GM12878 (cell line): Measurements from ENCODE around the gene KCNIP3. TPM values are rescaled to one million over a fixed set of nuclear protein-coding genes. Genes with fewer than 3 reads are reported as not detected.

Experiments used
- ATAC-seq: fragments of 200-7000 bp; cut with Tn5 transposase; 3 replicates; pipeline ENCODE4 v1.9.1; 2020; ENCODE audit warnings: mild to moderate bottlenecking, moderate library complexity
- BruUV-seq: library from RNA; stranded (reverse); fragments of 400-500 nt; replicated peaks from 2 replicates; lab custom pipeline; 2021; lab: Mats Ljungman, UMichigan
- CTCF ChIA-PET: fragments of 300-600 bp; sonication (Branson Sonifier 250); formaldehyde crosslinking; extraction: SDS; loops from one replicate; lab custom pipeline; 2021; ENCODE audit warnings: inconsistent platforms; lab: Yijun Ruan, JAX
- POLR2A ChIA-PET: fragments of 350-600 bp; formaldehyde crosslinking; extraction: SDS; loops from one replicate; lab custom pipeline; 2021; ENCODE audit warnings: inconsistent platforms; lab: Charles Lee
- RAD21 ChIA-PET: fragments of 300-600 bp; sonication (Branson Sonifier 250); formaldehyde crosslinking; loops from one replicate; lab custom pipeline; 2023; ENCODE audit warnings: antibody characterized with exemption; ENCODE audit not compliant: unreplicated experiment; lab: Charles Lee
- SMC1A ChIA-PET: fragments of 300-600 bp; sonication (Branson Sonifier 250); formaldehyde crosslinking; loops from one replicate; lab custom pipeline; 2023; ENCODE audit not compliant: unreplicated experiment, uncharacterized antibody; lab: Charles Lee
- DNase-seq: peaks from one replicate; pipeline ENCODE4 v3.0.0-alpha.2; 2011; ENCODE audit warnings: low read depth, low spot score
- FAIRE-seq: peaks from 3 replicates; lab custom pipeline; 2011; peaks lifted over from hg19 to GRCh38; lab: Jason Lieb, UNC
- H2AFZ ChIP-seq: 2 replicates; pipeline ENCODE4 v1.6.0; 2011; ENCODE audit warnings: low read depth, low read length, control low read depth; ENCODE audit not compliant: control insufficient read depth
- H3K27ac ChIP-seq: 2 replicates; pipeline ENCODE4 v1.5.1; 2011; ENCODE audit warnings: control low read depth; ENCODE audit not compliant: control insufficient read depth, insufficient read depth
- H3K27me3 ChIP-seq, 2 experiments: replicated peaks in 1 of 2; 2 replicates each; pipeline versions ENCODE4 v1.6.0 to v1.6.1; 2011; ENCODE audit warnings: low read length in 1 of 2; ENCODE audit not compliant: control insufficient read depth in 2 of 2, insufficient read depth in 2 of 2
- H3K36me3 ChIP-seq, 2 experiments: 2 replicates each; pipeline ENCODE4 v1.5.1; 2011; ENCODE audit warnings: low read length in 1 of 2; ENCODE audit not compliant: control insufficient read depth in 2 of 2, insufficient read depth in 2 of 2
- H3K4me1 ChIP-seq: 2 replicates; pipeline ENCODE4 v1.6.1; 2011; ENCODE audit warnings: mild to moderate bottlenecking, low read length, moderate library complexity, mixed read lengths; ENCODE audit not compliant: control insufficient read depth, insufficient read depth
- H3K4me2 ChIP-seq: 2 replicates; pipeline ENCODE4 v1.6.0; 2011; ENCODE audit warnings: control low read depth; ENCODE audit not compliant: control insufficient read depth, insufficient read depth
- H3K4me3 ChIP-seq: fragments of 200-600 bp; sonication (generic); 2 replicates; pipeline ENCODE4 v1.5.1; 2016
- H3K79me2 ChIP-seq: 2 replicates; pipeline ENCODE4 v1.6.0; 2011; ENCODE audit warnings: low read length; ENCODE audit not compliant: control insufficient read depth, insufficient read depth
- H3K9ac ChIP-seq: 2 replicates; pipeline ENCODE4 v1.8.0; 2011; ENCODE audit warnings: low read length, control low read depth, mixed read lengths; ENCODE audit not compliant: control insufficient read depth, insufficient read depth
- H3K9me3 ChIP-seq: replicated peaks from 3 replicates; pipeline ENCODE4 v1.5.1; 2011; ENCODE audit warnings: mild to moderate bottlenecking, low read length; ENCODE audit not compliant: control insufficient read depth, insufficient read depth
- H4K20me1 ChIP-seq: 2 replicates; pipeline ENCODE4 v1.6.0; 2011; ENCODE audit not compliant: control insufficient read depth, insufficient read depth
- HDGF ChIP-seq: fragments of 450-650 bp; IDR thresholded peaks from 2 replicates; pipeline ENCODE4 v1.6.1; 2016; ENCODE audit warnings: antibody characterized with exemption
- IRF5 ChIP-seq: fragments of 450-650 bp; IDR thresholded peaks from 2 replicates; pipeline ENCODE4 v1.6.1; 2017; ENCODE audit warnings: borderline replicate concordance
- MXI1 ChIP-seq: fragments of 150-350 bp; IDR thresholded peaks from 2 replicates; pipeline ENCODE4 v1.6.1; 2011; ENCODE audit warnings: low read depth, mild to moderate bottlenecking, inconsistent platforms, low read length, improper control_type of control experiment
- NFIC ChIP-seq: IDR thresholded peaks from 2 replicates; pipeline ENCODE4 v1.6.1; 2012; ENCODE audit warnings: low read depth, mild to moderate bottlenecking, inconsistent platforms, low read length, moderate library complexity
- POLR2AphosphoS2 ChIP-seq: IDR thresholded peaks from 2 replicates; pipeline ENCODE4 v1.6.1; 2011; ENCODE audit warnings: low read depth, mild to moderate bottlenecking, low read length, improper control_type of control experiment, moderate library complexity
- SUPT20H ChIP-seq: IDR thresholded peaks from 2 replicates; pipeline ENCODE4 v1.6.1; 2011; ENCODE audit warnings: low read depth, mild to moderate bottlenecking, low read length, moderate library complexity, borderline replicate concordance; ENCODE audit not compliant: control insufficient read depth
- SUZ12 ChIP-seq: fragments of 200-600 bp; sonication (generic); IDR thresholded peaks from one replicate; pipeline ENCODE4 v1.6.1; 2018; ENCODE audit warnings: antibody characterized with exemption, mild to moderate bottlenecking; ENCODE audit not compliant: unreplicated experiment
- TCF7 ChIP-seq: IDR thresholded peaks from 2 replicates; pipeline ENCODE4 v1.6.1; 2014; ENCODE audit warnings: antibody characterized with exemption, borderline replicate concordance
- YY1 ChIP-seq: IDR thresholded peaks from 2 replicates; pipeline ENCODE4 v1.6.1; 2011; ENCODE audit warnings: low read depth, mild to moderate bottlenecking, low read length
- ZNF622 ChIP-seq: fragments of 450-650 bp; IDR thresholded peaks from 2 replicates; pipeline ENCODE4 v1.6.1; 2017; ENCODE audit warnings: mild to moderate bottlenecking, inconsistent platforms
- WGBS: methylation state at CpG from one replicate; pipeline ENCODE4 v1.1.6; 2016; ENCODE audit warnings: low lambda C conversion rate; ENCODE audit not compliant: insufficient replicate concordance, insufficient coverage; ENCODE audit errors: missing lambda C conversion rate; 5-methylcytosine and 5-hydroxymethylcytosine counted together
- in situ Hi-C: fragments of 300-500 bp; cut with MboI; formaldehyde crosslinking; loops from 9 replicates; pipeline ENCODE4 v1.14.3; 2018; ENCODE audit warnings: mixed read lengths
- intact Hi-C: fragments of 100-400 bp; cut with micrococcal nuclease; formaldehyde crosslinking; loops from one replicate; pipeline ENCODE4 v1.14.2; 2022; ENCODE audit not compliant: unreplicated experiment
- polyA plus RNA-seq, 11 experiments: library from polyadenylated mRNA; depleted of rRNA in 4 of 11; unstranded in 6 of 11; stranded (reverse) in 5 of 11; fragments of >200 nt; fragmentation: Nextera tagmentation in 4 of 11; fragmentation: Illumina TruSeq in 1 of 11; extraction: Ambion mirVana in 4 of 11; extraction: Trizol in 1 of 11; gene quantifications; 1 replicate in 1 of 11; 2 replicates in 10 of 11; pipeline versions ENCODE4 v1.2.1 to v1.2.3, GENCODE V29; 2011 to 2016; ENCODE audit warnings: inconsistent platforms in 2 of 11, missing spikeins in 2 of 11, low read depth in 1 of 11
- total RNA-seq, 4 experiments: library from RNA; depleted of rRNA in 3 of 4; stranded (reverse); fragments of >200 nt in 3 of 4; fragmentation: Illumina TruSeq in 1 of 4; extraction: Trizol in 1 of 4; gene quantifications; 2 replicates each; pipeline versions ENCODE4 v1.2.1 to v1.2.3, GENCODE V29; 2013 to 2021
- TF ChIP-seq, protein P1 (sequence below), 3 experiments: IDR thresholded peaks in 2 of 3; conservative IDR thresholded peaks in 1 of 3; 2 replicates each; pipeline ENCODE4 v1.5.1; 2011; ENCODE audit warnings: low read depth in 3 of 3, low read length in 3 of 3, mild to moderate bottlenecking in 3 of 3, control low read depth in 2 of 3, moderate library complexity in 2 of 3, inconsistent platforms in 1 of 3, mixed read lengths in 1 of 3; ENCODE audit not compliant: control insufficient read depth in 2 of 3, insufficient read depth in 1 of 3; ENCODE audit errors: extremely low read depth in 1 of 3

The KCNIP3 gene
- total and polyA plus RNA-seq, 10 of the 15 experiments (the other 5 are each of a cell fraction or from before 2014, with no cell fraction given) = not detected

DNA sequence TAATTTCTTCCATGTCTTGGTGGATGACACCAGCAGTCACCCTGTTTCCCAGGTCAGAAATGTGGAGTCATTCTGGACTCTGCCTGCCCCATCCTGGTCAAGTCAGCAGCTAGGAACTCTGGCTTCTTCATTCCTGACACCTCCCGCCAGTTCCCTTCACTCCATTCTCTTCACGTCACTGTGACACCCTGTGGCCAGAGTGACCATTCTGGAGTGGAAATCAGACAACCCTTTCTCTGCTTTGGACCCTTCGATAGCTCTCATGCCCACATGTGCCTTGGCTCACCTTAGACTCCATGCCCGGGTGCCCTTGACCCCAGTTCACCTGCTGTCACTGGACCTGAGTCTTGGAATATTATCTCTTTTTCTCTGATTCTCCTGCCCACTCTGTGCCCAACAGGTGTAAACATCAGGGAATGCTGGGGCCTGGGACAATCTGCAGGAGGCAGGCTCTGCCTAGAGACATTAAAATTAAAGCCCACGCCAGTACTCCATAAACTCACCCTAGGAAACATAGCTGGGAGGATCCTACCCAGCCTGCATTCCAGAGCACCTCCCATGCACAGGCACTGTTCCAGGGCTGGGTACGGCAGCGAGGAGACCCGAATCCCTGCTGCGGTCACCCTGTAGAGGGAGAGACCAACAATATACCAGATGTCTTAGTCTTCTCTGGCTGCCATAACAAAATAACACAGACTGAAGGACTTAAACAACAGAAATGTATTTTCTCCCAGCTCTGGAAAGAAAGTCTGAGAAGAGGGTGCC is 64.3 kb downstream of the KCNIP3 start:
- intact Hi-C loops (no loop called here), in situ Hi-C loops (no loop called here)
- no peaks in the 10 kb centered on the region for H3K9me3 ChIP-seq
- SMC1A ChIA-PET = no interaction called here
- ATAC-seq = no peak
- H3K79me2 ChIP-seq = no peaks in the 10 kb centered on the region
- WGBS = 56% methylated on average over 9 of the region's 9 CpGs
- H4K20me1 ChIP-seq = no peaks in the 10 kb centered on the region
- no peaks in the 10 kb centered on the region for H3K4me1 ChIP-seq
- H3K27ac ChIP-seq = no peak overlapping the region
- no peak for DNase-seq
- H3K36me3 ChIP-seq = no peaks in the 10 kb centered on the region
- POLR2A ChIA-PET = no interaction called here
- RAD21 ChIA-PET = no interaction called here
- H3K4me2 ChIP-seq = no peak overlapping the region
- H3K4me3 ChIP-seq = no peak overlapping the region
- FAIRE-seq = no peak
- no peak overlapping the region for H2AFZ ChIP-seq
- no peak for TF ChIP-seq NFIC
- no peak for TF ChIP-seq HDGF
- TF ChIP-seq POLR2AphosphoS2 = no peak
- TF ChIP-seq SUZ12 = no peak
- no peak for TF ChIP-seq ZNF622
- no peak for TF ChIP-seq TCF7
- TF ChIP-seq MXI1 = no peak
- no peak for TF ChIP-seq IRF5
- TF ChIP-seq, protein P1, sequence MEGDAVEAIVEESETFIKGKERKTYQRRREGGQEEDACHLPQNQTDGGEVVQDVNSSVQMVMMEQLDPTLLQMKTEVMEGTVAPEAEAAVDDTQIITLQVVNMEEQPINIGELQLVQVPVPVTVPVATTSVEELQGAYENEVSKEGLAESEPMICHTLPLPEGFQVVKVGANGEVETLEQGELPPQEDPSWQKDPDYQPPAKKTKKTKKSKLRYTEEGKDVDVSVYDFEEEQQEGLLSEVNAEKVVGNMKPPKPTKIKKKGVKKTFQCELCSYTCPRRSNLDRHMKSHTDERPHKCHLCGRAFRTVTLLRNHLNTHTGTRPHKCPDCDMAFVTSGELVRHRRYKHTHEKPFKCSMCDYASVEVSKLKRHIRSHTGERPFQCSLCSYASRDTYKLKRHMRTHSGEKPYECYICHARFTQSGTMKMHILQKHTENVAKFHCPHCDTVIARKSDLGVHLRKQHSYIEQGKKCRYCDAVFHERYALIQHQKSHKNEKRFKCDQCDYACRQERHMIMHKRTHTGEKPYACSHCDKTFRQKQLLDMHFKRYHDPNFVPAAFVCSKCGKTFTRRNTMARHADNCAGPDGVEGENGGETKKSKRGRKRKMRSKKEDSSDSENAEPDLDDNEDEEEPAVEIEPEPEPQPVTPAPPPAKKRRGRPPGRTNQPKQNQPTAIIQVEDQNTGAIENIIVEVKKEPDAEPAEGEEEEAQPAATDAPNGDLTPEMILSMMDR (IDR thresholded peaks at IDR 0.05 in 2 of 3, conservative IDR thresholded peaks at IDR 0.05 in 1 of 3; ENCODE audit: control insufficient read depth in 2 of 3, extremely low read depth in 1 of 3, insufficient read depth in 1 of 3, low read depth in 3 of 3, low read length in 3 of 3) = no peak
- no peak for TF ChIP-seq YY1
- TF ChIP-seq SUPT20H = no peak
- CTCF ChIA-PET = no interaction called here
- BruUV-seq = no TSS peak
- H3K9ac ChIP-seq = no peak overlapping the region
- H3K27me3 ChIP-seq = no peaks in the 10 kb centered on the region; a peak in 2 of 4 replicates
